HepG2 (cell line): Measurements from ENCODE around the gene NFE2L1. TPM values are rescaled to one million over a fixed set of nuclear protein-coding genes. Genes with fewer than 3 reads are reported as not detected.

Source experiments
- ATAC-seq: fragments of 200-7000 bp; cut with Tn5 transposase; 3 replicates; pipeline ENCODE4 v1.9.1; 2020; ENCODE audit warnings: mild to moderate bottlenecking, moderate library complexity
- BruUV-seq: library from RNA; stranded (reverse); fragments of 400-500 nt; replicated peaks from 2 replicates; lab custom pipeline; 2021; lab: Mats Ljungman, UMichigan
- CTCF ChIA-PET: fragments of 300-600 bp; formaldehyde crosslinking; extraction: SDS; loops from one replicate; lab custom pipeline; 2021; ENCODE audit warnings: low total read pairs, inconsistent platforms, low intra/inter-chr PET ratio; lab: Yijun Ruan, JAX
- POLR2A ChIA-PET: fragments of 350-600 bp; sonication (Branson Sonifier 250); formaldehyde crosslinking; loops from one replicate; lab custom pipeline; 2020; ENCODE audit warnings: antibody characterized with exemption, inconsistent platforms; lab: Yijun Ruan, JAX
- DNase-seq: peaks from one replicate; pipeline ENCODE4 v3.0.0-alpha.2; 2015; ENCODE audit warnings: low spot score
- FAIRE-seq: peaks from 3 replicates; lab custom pipeline; 2011; peaks lifted over from hg19 to GRCh38; lab: Jason Lieb, UNC
- H2AFZ ChIP-seq: one replicate; pipeline ENCODE4 v1.6.1; 2011; ENCODE audit warnings: low read length, inconsistent platforms
- H3K27ac ChIP-seq: fragments of 300-600 bp; 3 replicates; pipeline ENCODE4 v1.8.0; 2011; ENCODE audit warnings: mixed run types, mild to moderate bottlenecking, mixed read lengths, low read length, inconsistent platforms; ENCODE audit not compliant: insufficient read depth; ENCODE audit errors: extremely low read length
- H3K27me3 ChIP-seq, 2 experiments: fragments of 200-600 bp in 1 of 2; 2 replicates in 1 of 2; 3 replicates in 1 of 2; pipeline versions ENCODE4 v1.6.0 to v1.8.0; 2011; ENCODE audit warnings: low read length in 2 of 2, mild to moderate bottlenecking in 2 of 2, moderate library complexity in 2 of 2, inconsistent platforms in 1 of 2; ENCODE audit not compliant: insufficient read depth in 2 of 2, control insufficient read depth in 1 of 2
- H3K36me3 ChIP-seq, 2 experiments: fragments of 200-600 bp in 1 of 2; replicated peaks in 1 of 2; 2 replicates in 1 of 2; 3 replicates in 1 of 2; pipeline versions ENCODE4 v1.5.1 to v1.8.0; 2011; ENCODE audit warnings: low read length in 2 of 2, inconsistent platforms in 1 of 2; ENCODE audit not compliant: insufficient read depth in 2 of 2, control insufficient read depth in 1 of 2
- H3K4me1 ChIP-seq: 2 replicates; pipeline ENCODE4 v1.5.1; 2012; ENCODE audit warnings: low read length, inconsistent platforms; ENCODE audit not compliant: insufficient read depth
- H3K4me2 ChIP-seq: 2 replicates; pipeline ENCODE4 v1.6.0; 2011; ENCODE audit warnings: low read depth, low read length, inconsistent platforms
- H3K4me3 ChIP-seq, 3 experiments: fragments of 200-600 bp in 1 of 3; sonication (generic), shearing (Covaris generic) in 1 of 3; replicated peaks in 1 of 3; 2 replicates each; pipeline ENCODE4 v1.5.1; 2011 to 2016; ENCODE audit warnings: low read length in 3 of 3, inconsistent platforms in 2 of 3, low read depth in 2 of 3, mild to moderate bottlenecking in 2 of 3, control low read depth in 1 of 3, mixed read lengths in 1 of 3; ENCODE audit not compliant: insufficient read depth in 1 of 3
- H3K79me2 ChIP-seq: one replicate; pipeline ENCODE4 v1.6.1; 2011; ENCODE audit warnings: low read length, inconsistent platforms; ENCODE audit not compliant: insufficient read depth
- H3K9ac ChIP-seq: 2 replicates; pipeline ENCODE4 v1.6.0; 2011; ENCODE audit warnings: mild to moderate bottlenecking, low read depth, low read length, inconsistent platforms; ENCODE audit not compliant: insufficient read depth
- H3K9me3 ChIP-seq: 2 replicates; pipeline ENCODE4 v1.5.1; 2012; ENCODE audit warnings: mild to moderate bottlenecking, low read length
- H4K20me1 ChIP-seq: 2 replicates; pipeline ENCODE4 v1.6.0; 2011; ENCODE audit warnings: inconsistent platforms, mild to moderate bottlenecking, low read length, moderate library complexity; ENCODE audit not compliant: insufficient read depth
- ATF3 ChIP-seq: sonication (generic); formaldehyde crosslinking; IDR thresholded peaks from 2 replicates; pipeline ENCODE4 v1.4.0; 2020; ENCODE audit warnings: missing genetic modification reagents
- CREBL2 ChIP-seq: sonication (generic); formaldehyde crosslinking; IDR thresholded peaks from 2 replicates; pipeline ENCODE4 v1.8.1; 2023; ENCODE audit warnings: missing genetic modification reagents, mild to moderate bottlenecking, borderline replicate concordance
- KDM4B ChIP-seq: sonication (generic); formaldehyde crosslinking; IDR thresholded peaks from 2 replicates; pipeline ENCODE4 v1.4.0; 2020; ENCODE audit warnings: missing genetic modification reagents
- MAZ ChIP-seq, 2 experiments: sonication (generic) in 1 of 2; formaldehyde crosslinking in 1 of 2; IDR thresholded peaks; 2 replicates each; pipeline versions ENCODE4 v1.5.0 to v1.6.1; 2012 to 2020; ENCODE audit warnings: low read depth in 2 of 2, mild to moderate bottlenecking in 2 of 2, borderline replicate concordance in 1 of 2, improper control_type of control experiment in 1 of 2, low read length in 1 of 2, missing genetic modification reagents in 1 of 2, moderate library complexity in 1 of 2
- MIER3 ChIP-seq: IDR thresholded peaks from 2 replicates; pipeline ENCODE4 v1.6.1; 2016; ENCODE audit warnings: missing compliant biosample characterization, borderline replicate concordance
- NCOR1 ChIP-seq: fragments of 200-600 bp; sonication (generic); IDR thresholded peaks from 2 replicates; pipeline ENCODE4 v1.7.0; 2017; ENCODE audit warnings: antibody characterized with exemption, low read length, borderline replicate concordance
- NFE2 ChIP-seq: sonication (generic); formaldehyde crosslinking; IDR thresholded peaks from 2 replicates; pipeline ENCODE4 v1.4.0; 2020; ENCODE audit warnings: missing genetic modification reagents
- PAWR ChIP-seq: sonication (generic); formaldehyde crosslinking; IDR thresholded peaks from 2 replicates; pipeline ENCODE4 v1.4.0; 2020; ENCODE audit warnings: missing genetic modification reagents, mild to moderate bottlenecking, borderline replicate concordance
- PRDM15 ChIP-seq: sonication (generic); formaldehyde crosslinking; IDR thresholded peaks from 2 replicates; pipeline ENCODE4 v1.4.0; 2020; ENCODE audit warnings: missing genetic modification reagents
- RBAK ChIP-seq: sonication (generic); formaldehyde crosslinking; IDR thresholded peaks from 2 replicates; pipeline ENCODE4 v1.5.1; 2020; ENCODE audit warnings: mild to moderate bottlenecking, missing genetic modification reagents
- RFXAP ChIP-seq: sonication (generic); formaldehyde crosslinking; IDR thresholded peaks from 2 replicates; pipeline ENCODE4 v1.4.0; 2020; ENCODE audit warnings: missing genetic modification reagents, borderline replicate concordance
- RXRA ChIP-seq: sonication (generic); formaldehyde crosslinking; IDR thresholded peaks from 2 replicates; pipeline ENCODE4 v1.5.1; 2020; ENCODE audit warnings: missing genetic modification reagents
- SNAPC2 ChIP-seq: sonication (generic); formaldehyde crosslinking; IDR thresholded peaks from 2 replicates; pipeline ENCODE4 v1.8.1; 2022; ENCODE audit warnings: mild to moderate bottlenecking, missing genetic modification reagents
- ZMYM3 ChIP-seq: sonication (generic); formaldehyde crosslinking; IDR thresholded peaks from 2 replicates; pipeline ENCODE4 v1.5.1; 2020; ENCODE audit warnings: mild to moderate bottlenecking, missing genetic modification reagents
- ZNF251 ChIP-seq: sonication (generic); formaldehyde crosslinking; IDR thresholded peaks from 2 replicates; pipeline ENCODE4 v1.9.0; 2021; ENCODE audit warnings: mild to moderate bottlenecking, missing genetic modification reagents
- ZNF44 ChIP-seq: sonication (generic); formaldehyde crosslinking; IDR thresholded peaks from 2 replicates; pipeline ENCODE4 v1.5.1; 2020; ENCODE audit warnings: mild to moderate bottlenecking, missing genetic modification reagents
- ZNF510 ChIP-seq: sonication (generic); formaldehyde crosslinking; IDR thresholded peaks from 2 replicates; pipeline ENCODE4 v1.4.0; 2020; ENCODE audit warnings: low read depth, mild to moderate bottlenecking, missing genetic modification reagents
- ZNF598 ChIP-seq: sonication (generic); formaldehyde crosslinking; IDR thresholded peaks from 2 replicates; pipeline ENCODE4 v1.5.1; 2020; ENCODE audit warnings: mild to moderate bottlenecking, missing genetic modification reagents, borderline replicate concordance
- ZNF709 ChIP-seq: sonication (generic); formaldehyde crosslinking; IDR thresholded peaks from 2 replicates; pipeline ENCODE4 v1.5.0; 2020; ENCODE audit warnings: mild to moderate bottlenecking, missing genetic modification reagents
- ZNF792 ChIP-seq: IDR thresholded peaks from 2 replicates; pipeline ENCODE4 v1.6.1; 2016
- WGBS: methylation state at CpG from one replicate; pipeline ENCODE4 v1.1.6; 2017; ENCODE audit warnings: low lambda C conversion rate; 5-methylcytosine and 5-hydroxymethylcytosine counted together
- in situ Hi-C: cut with HindIII; loops from 2 replicates; pipeline ENCODE4 v1.10.0; 2017; ENCODE audit warnings: low pct_unique_long_range_greater_than_20kb; ENCODE audit not compliant: extremely low pct_ligation_motif_present
- intact Hi-C: fragments of 100-400 bp; cut with micrococcal nuclease; formaldehyde crosslinking; loops from one replicate; pipeline ENCODE4 v1.10.0; 2022; ENCODE audit not compliant: unreplicated experiment
- polyA plus RNA-seq, 8 experiments: library from polyadenylated mRNA; depleted of rRNA in 3 of 8; stranded (reverse) in 7 of 8; unstranded in 1 of 8; fragments of >200 nt; fragmentation: Illumina TruSeq in 4 of 8; extraction: Trizol in 4 of 8; gene quantifications; 2 replicates each; pipeline versions ENCODE4 v1.2.1 to v1.2.3, GENCODE V29; 2011 to 2016; ENCODE audit warnings: low read depth in 4 of 8, missing spikeins in 1 of 8, mixed read lengths in 1 of 8; ENCODE audit not compliant: insufficient read depth in 1 of 8
- total RNA-seq, 5 experiments: library from RNA; depleted of rRNA; stranded (reverse); fragments of >200 nt; fragmentation: Illumina TruSeq; extraction: Trizol; gene quantifications; 2 replicates each; pipeline ENCODE4 v1.2.3, GENCODE V29; 2016; ENCODE audit warnings: low read depth in 1 of 5

The NFE2L1 gene
- total and polyA plus RNA-seq, 2 of the 13 experiments (the other 11 are each of a cell fraction or from before 2014, with no cell fraction given) = 67.0 to 234 TPM

- H3K27me3 ChIP-seq = no peaks in the 10 kb centered on the region
- H3K36me3 ChIP-seq = no peaks in the 10 kb centered on the region
- ChIA-PET POLR2A (interaction anchor here (1.3 to 2.2 kb wide), 3 partner anchors 15 to 206 kb away, joined by 3 to 19 read pairs (median 6); partner anchors contain the start of genes NFE2L1 and SP2), CTCF (no interaction called here)
- H3K27ac ChIP-seq = peak within 1 kb of the TSS; percentile 84
- 2% methylated on average over 34 of the region's 79 CpGs for WGBS
- in situ Hi-C loops (no loop called here), intact Hi-C loops (loop anchor here (2.0 kb wide), 1 partner anchor 76 kb away; no protein-coding TSS in a partner anchor)
- H2AFZ ChIP-seq = peak within 1 kb of the TSS; percentile 20
- H3K4me2 ChIP-seq = peak within 1 kb of the TSS; percentile 72
- H4K20me1 ChIP-seq = 0 out of 2 replicates have a peak, but pooled peaks cover 3% of the 10 kb centered on the region
- peaks cover 38% of the 10 kb centered on the region for H3K79me2 ChIP-seq
- peak within 1 kb of the TSS; percentile 79 for H3K9ac ChIP-seq
- peaks cover 27% of the 10 kb centered on the region for H3K4me1 ChIP-seq
- ATAC-seq (peak; percentile 96), DNase-seq (peak; percentile 93), FAIRE-seq (peak; percentile 59)
- peak within 1 kb of the TSS; percentile 90 for H3K4me3 ChIP-seq
- BruUV-seq = TSS peak; percentile 44
- no peaks in the 10 kb centered on the region for H3K9me3 ChIP-seq
- TF ChIP-seq PRDM15 (CRISPR knock-in tag) (0 out of 2 replicates have a peak, but pooled peaks have one; percentile 28), ZMYM3 (CRISPR knock-in tag) (peak; percentile 84; the same call in 1 of the 2 replicates), KDM4B (CRISPR knock-in tag) (no peak), RXRA (CRISPR knock-in tag) (peak; percentile 76), ZNF709 (peak; percentile 97), NFE2 (CRISPR knock-in tag) (no peak), ZNF251 (CRISPR knock-in tag) (peak; percentile 42; the same call in 1 of the 2 replicates), ATF3 (peak; percentile 62), NCOR1 (no peak), ZNF792 (CRISPR knock-in tag) (peak; percentile 78), ZNF44 (peak; percentile 71; the same call in 1 of the 2 replicates), MIER3 (CRISPR knock-in tag) (0 out of 2 replicates have a peak, but pooled peaks have one; percentile 62), CREBL2 (no peak; the same call in 1 of the 2 replicates), ZNF510 (peak; percentile 61; the same call in 1 of the 2 replicates), MAZ (IDR thresholded peaks at IDR 0.05; ENCODE audit: borderline replicate concordance, low read depth, low read length) (0 out of 2 replicates have a peak, but pooled peaks have one; percentile 63), MAZ (CRISPR knock-in tag; IDR thresholded peaks at IDR 0.05; ENCODE audit: low read depth) (peak; percentile 97), ZNF598 (CRISPR knock-in tag) (peak; percentile 98), PAWR (CRISPR knock-in tag) (peak; percentile 71; the same call in 1 of the 2 replicates), RFXAP (no peak; the same call in none of the 2 replicates), SNAPC2 (CRISPR knock-in tag) (peak; percentile 82; the same call in 1 of the 2 replicates), RBAK (CRISPR knock-in tag) (no peak)
These were observed 53.0 kb downstream of the NFE2L1 start, which contains the start of gene CBX1 for GRCh38 chr17:48101012-48101720. Gene CBX1 (minus strand): TSS chr17:48101478. CDS start chr17:48077004, 24,474 bp downstream.
